Measurements from ENCODE around the gene RAB8B.

GRCh38 chr15:63308947-63309346, 119.5 kb downstream of the RAB8B start:
- TF ChIP-seq TAF1 (IDR thresholded peaks at IDR 0.05; ENCODE audit: borderline replicate concordance, insufficient read depth, low read length) (no peak), POLR2AphosphoS5 (IDR thresholded peaks at IDR 0.05; ENCODE audit: low read depth, low read length) (no peak), FOXP2 (optimal IDR thresholded peaks at IDR 0.05; ENCODE audit: borderline replicate concordance, extremely low read depth, extremely low read length, insufficient read depth) (no peak), SIN3A (IDR thresholded peaks at IDR 0.05; ENCODE audit: borderline replicate concordance, insufficient read depth, low read length) (no peak)
- TF ChIP-seq, protein P1, sequence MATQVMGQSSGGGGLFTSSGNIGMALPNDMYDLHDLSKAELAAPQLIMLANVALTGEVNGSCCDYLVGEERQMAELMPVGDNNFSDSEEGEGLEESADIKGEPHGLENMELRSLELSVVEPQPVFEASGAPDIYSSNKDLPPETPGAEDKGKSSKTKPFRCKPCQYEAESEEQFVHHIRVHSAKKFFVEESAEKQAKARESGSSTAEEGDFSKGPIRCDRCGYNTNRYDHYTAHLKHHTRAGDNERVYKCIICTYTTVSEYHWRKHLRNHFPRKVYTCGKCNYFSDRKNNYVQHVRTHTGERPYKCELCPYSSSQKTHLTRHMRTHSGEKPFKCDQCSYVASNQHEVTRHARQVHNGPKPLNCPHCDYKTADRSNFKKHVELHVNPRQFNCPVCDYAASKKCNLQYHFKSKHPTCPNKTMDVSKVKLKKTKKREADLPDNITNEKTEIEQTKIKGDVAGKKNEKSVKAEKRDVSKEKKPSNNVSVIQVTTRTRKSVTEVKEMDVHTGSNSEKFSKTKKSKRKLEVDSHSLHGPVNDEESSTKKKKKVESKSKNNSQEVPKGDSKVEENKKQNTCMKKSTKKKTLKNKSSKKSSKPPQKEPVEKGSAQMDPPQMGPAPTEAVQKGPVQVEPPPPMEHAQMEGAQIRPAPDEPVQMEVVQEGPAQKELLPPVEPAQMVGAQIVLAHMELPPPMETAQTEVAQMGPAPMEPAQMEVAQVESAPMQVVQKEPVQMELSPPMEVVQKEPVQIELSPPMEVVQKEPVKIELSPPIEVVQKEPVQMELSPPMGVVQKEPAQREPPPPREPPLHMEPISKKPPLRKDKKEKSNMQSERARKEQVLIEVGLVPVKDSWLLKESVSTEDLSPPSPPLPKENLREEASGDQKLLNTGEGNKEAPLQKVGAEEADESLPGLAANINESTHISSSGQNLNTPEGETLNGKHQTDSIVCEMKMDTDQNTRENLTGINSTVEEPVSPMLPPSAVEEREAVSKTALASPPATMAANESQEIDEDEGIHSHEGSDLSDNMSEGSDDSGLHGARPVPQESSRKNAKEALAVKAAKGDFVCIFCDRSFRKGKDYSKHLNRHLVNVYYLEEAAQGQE (IDR thresholded peaks at IDR 0.05; ENCODE audit: insufficient read depth in 1 of 2, low read depth in 2 of 2, low read length in 2 of 2) = no peak
